HG03342 (cell line): ENCODE measurements around the gene SUMF1.

Experiments
- ATAC-seq: cut with Tn5 transposase; IDR thresholded peaks from one replicate; pipeline ENCODE4 v1.9.1; 2021; ENCODE audit warnings: mild to moderate bottlenecking, moderate library complexity; ENCODE audit not compliant: unreplicated experiment

The SUMF1 gene

GRCh38 chr3:4497843-4498324 lies 30.8 kb upstream of the SUMF1 start:
- no peak for ATAC-seq

DNA sequence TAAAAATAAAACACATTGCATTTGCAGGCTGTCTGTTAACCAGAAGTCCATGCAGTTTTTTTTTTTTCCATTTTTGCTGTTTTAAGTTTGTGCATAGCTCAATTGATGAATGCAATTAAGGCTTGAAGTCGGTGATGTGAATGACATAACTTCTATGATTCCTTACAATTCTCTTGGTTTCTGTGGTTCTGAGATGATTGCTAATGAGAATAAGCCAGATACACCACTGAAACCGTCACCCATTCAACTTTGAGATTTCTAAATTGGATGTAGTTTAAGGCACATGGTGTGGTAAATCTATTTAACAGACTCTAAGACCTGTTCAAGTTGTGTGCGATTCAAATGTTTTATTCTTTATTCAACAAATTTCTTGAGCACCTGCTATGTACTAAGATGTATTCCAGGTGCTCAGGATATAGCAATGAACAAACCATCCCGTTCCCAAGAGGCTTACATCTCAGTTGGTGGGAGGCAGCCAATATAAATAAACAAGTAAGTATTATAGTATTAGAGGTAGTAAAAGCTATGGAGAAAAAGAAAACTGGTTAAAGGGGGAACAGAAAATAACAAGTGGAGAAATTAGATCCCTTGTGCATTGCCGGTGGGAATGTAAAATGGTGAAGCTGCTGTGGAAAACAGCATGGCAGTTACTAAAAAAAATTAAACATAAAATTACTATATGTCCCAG lies 30.1 kb upstream of the SUMF1 start:
- ATAC-seq, result no peak

DNA sequence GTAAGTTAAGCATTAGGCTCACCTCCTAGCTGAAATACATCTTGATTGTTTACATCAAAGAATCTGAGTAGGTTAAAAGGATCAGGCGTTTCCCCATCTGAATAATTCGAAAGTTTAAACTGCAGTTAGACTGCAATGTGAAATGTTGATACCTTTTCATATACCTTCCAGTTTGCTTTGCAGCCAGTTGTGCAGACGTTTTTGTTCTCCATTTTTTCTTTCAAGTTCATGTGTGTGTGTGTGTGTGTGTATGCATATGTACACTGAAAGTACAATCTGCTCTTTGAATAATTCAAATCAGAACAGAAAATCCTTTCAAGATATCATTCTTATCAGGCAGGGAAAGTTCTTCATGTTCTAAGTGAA lies 29.0 kb upstream of the SUMF1 start:
- no peak for ATAC-seq

DNA sequence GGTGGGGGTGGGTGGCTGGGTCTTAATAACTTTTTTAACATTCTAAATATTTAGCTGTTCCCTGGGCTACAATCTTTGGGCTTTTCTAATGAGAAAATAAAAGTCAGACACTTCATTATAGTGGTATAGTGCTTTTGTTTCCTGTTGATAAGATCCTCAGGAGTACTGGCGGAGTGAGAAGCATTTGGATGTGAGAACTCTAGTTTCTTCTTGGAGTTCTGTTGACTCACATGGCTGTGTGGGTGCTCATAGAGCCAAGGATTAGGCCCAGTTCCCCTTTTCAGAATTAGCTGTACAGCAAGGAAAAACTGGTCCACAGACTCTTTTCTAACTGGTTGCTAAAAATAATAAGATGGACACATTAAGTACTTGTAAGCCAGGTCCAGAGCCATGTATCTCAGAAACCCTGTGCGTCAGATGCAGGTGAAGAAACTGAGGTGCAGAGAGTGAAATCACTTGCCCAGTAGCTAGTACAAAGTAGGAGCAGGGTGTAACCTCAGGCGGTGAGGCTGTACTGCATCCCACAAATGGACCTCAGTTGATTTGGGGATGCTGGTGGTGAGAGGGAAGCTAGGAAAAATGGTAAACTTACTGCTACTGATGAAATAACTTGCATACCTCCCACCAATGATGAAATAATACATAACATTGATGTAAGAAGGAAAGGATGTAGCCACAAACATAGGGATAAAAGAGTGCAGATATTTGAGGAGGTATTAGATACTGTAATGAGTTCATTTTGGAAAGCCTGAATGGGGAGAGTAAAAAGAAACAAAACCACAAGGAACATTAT lies 28.4 kb upstream of the SUMF1 start:
- no peak for ATAC-seq

DNA sequence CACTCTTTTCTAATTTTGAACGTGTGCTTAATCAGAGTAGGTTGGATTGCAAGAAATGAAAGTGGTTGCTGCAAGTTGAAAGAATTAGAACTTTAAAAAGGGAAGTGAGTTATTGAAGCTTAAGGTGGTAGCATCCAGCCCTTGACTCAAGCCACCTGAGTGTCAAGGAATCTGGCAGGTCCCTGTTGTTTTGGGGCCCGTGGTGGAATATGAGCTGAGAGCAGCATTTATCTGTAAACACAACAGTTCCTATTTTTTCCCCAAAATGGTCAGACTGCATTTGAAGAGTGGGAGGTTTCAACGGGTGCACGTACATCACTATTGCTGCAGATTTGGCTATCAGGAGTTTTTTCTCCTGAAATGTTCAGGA lies 27.8 kb upstream of the SUMF1 start:
- ATAC-seq, result peak; percentile 18

DNA sequence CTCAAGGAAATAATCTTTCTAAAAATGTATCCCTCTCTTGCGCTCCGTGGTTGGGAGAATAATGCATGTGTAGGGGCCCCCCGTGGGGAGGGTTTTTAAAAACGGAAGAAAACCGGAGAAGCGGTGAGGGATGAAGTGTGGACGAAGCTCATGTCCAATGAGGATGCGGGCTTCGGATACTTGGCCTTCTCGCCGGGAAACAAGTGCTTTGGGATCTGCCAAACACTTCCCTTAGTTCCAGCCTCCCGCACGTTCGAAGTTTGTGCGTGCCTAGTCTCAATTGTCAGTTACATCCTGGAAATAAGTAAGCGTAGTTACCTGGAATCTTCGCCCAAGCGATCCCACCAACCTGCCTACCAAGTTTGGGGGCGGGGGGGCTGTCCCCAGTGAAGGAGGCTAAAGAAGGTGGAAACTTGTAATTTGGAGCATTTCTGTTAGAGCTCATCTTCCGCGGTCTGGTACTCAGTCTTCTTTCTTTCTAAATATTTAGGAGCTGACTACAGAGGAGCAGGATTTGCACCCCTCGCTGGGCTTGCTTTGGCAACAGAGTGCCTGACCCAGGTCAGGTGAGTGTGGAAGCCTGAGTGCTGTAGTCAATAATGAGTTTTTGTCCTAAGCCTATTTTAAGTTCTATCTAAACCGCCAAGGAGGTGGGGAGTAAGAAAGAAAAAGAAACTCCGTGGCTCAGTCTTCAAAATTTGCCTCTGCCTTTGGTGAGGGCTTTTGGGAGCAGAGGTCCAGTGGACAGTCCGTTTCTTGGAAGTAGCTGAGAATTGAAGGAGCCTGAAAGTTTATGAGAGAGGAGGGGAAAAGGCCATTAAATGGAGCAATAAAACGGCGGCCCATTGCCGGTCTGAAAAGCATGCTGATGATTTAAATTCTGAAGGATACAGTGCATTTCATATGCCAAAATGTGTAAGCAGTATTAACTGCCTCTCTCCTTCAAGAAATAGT lies 27.1 kb upstream of the SUMF1 start:
- no peak for ATAC-seq

GRCh38 chr3:4493014-4493940 lies 26.2 kb upstream of the SUMF1 start, which contains the start of gene ITPR1:
ITPR1 (plus strand) TSS chr3:4493348; CDS start chr3:4516492, 23,144 bp downstream.
- ATAC-seq, result peak; percentile 94

DNA sequence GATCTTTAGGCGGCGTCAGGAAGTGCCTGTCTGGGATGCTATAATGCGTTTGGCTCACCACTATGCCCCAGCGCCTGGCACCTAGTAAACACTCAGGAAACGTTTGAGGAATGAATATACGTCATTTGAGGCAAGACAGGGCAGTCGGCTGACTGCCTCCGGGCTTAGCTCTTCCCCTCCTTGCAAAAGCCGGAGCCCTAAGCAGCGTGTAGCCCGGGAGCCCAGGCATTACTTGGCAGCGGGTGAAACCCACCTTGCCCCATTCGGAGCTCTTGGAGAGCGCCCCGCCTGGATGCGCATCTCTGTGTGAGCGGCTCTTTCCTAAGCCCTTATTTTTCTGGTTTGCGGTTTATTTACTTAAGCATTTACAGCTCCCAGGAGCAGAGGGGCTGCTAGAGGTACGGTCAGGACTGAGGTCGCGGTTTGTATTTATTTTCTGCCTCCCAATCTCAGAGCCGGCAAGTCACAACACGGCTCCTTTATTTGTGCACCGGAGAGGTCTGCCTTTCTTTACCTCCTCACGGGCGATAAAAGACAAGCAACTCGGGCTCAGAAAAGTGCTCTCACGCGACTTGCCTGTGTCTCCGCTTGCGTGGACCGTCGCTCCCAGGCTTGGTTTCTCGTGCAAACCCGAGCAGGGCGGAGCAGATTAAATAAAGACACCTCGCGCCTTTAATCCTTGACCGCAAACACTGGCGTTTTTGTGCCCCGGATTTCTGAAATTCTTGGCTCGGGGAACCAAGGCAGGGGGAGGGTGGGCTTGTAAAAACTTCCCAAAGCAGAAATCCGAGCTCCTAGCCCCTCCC lies 25.3 kb upstream of the SUMF1 start:
- no peak for ATAC-seq

GRCh38 chr3:4491855-4492207 lies 24.8 kb upstream of the SUMF1 start:
- no peak for ATAC-seq

GRCh38 chr3:4478261-4478660 lies 11.2 kb upstream of the SUMF1 start:
- ATAC-seq, result no peak

DNA sequence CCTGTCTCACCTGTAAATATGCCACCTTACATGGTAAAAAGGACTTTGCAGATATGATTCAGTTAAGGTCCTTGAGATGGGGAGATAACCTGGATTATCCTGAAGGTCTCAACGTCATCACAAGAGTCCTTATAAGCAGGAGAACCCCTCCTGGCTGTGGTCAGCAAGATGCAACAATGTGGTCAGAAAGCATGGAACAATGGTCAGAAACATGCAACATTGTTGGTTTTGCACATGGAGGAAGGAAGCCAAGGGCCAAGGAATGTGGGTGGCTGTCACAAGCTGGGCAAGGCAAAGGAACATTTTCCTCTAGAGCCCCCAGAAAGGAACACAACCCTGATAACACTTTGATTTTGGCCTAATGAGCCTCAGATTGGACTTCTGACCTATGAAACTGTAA lies 9.4 kb upstream of the SUMF1 start:
- no peak for ATAC-seq

GRCh38 chr3:4475804-4476203 lies 8.7 kb upstream of the SUMF1 start:
- no peak for ATAC-seq

DNA sequence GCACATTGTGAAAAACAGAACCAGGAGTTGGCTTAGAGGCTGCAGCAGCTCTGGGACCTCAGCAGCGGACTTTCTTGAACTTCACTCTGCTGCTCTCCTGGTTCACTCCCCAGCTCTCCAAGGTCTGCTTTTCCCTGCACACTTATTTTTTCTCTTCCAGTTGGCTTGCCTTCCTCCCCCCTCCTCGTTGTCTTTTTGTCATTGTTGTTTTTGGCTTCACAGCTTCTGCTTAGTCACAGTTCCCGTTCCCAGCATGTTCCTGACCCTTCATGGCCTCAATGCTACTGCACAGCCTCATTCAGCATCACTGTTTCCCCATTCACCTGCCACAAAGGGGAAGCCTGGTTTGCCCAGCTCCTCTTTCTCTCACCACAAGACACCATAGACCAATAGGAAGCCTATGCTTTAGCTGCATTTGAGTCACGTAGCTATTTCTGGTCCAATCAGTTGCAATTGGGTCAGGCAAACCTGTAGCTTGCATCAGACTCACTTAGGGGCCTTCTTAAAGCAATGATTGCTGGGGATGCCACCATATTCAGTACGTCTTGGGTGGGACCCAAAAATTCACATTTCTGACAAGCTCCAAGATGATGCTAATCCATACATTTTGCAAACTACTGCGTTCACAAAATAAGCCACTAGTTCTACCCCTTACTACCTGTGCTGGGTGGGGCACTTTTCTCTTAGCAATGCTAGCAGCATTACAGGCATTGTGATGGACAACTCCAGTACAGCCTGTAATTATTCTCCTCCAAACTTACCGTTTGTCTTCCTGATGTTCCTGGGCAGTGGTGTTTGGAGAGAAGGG lies 7.8 kb upstream of the SUMF1 start:
- ATAC-seq, result peak; percentile 65

GRCh38 chr3:4472766-4473165 lies 5.7 kb upstream of the SUMF1 start:
- no peak for ATAC-seq

DNA sequence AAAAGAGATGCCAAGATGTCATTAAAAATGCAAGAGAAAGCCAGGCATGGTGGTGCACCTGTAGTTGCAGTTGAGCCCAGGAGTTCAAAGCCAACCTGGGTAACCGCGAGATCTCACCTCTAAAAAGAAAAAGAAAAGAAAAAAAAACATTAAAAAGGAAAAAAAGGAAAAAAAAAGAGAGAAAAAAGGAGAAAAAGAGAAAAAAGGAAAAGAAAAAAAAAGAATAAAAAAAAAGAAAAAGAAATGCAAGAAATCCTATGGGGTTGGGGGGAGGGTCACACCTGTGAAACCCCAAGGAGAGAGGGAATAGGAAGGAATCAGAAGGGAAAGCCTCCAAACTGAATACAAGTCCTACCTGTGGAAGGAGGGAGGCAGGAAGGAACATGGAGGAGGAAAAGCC lies 5.2 kb upstream of the SUMF1 start:
- ATAC-seq, result no peak

- ATAC-seq, result no peak
Observed at GRCh38 chr3:4471907-4472306, 4.8 kb upstream of the SUMF1 start.

DNA sequence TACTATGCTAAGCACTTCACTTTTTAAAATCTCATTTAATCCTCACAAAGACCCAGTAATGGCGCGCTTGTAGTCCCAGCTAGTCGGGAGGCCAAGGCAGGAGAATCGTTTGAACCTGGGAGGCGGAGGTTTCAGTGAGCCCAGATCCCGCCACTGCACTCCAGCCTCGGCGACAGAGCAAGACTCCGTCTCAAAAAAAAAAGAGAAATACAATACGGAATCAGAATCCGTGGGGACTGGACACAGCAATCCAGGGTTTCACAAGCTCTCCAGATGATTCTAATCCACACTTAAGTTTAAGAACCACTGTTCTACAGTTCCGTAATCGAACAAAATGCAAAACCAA lies 426 bp upstream of the SUMF1 start:
- no peak for ATAC-seq

DNA sequence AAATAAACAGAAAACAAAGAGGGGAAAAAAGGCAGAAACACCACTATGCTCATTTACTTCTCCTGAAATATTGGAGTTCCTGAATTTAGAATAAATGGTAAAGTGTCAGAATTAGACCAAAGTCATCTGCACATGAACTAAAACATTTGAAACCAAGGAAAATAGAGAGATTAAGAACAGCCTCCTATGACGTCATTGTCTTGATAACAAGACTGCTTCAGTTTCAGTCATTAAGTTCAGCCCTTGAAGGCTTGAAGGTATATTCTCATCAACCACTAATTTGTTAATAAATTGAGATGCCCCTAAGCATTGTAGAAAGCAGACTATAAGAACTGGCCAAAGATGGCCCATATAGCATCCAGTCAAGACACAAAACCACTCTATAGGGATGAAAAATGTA lies 2.5 kb downstream of the SUMF1 start:
- ATAC-seq, result no peak
